Measurements from ENCODE around the gene LRRC8A.

Gene LRRC8A

GRCh38 chr9:128903079-128903461 lies 21.1 kb downstream of the LRRC8A start:
- no peak overlapping the region for H3K4me3 ChIP-seq (ENCODE audit: low read depth, low read length, poor library complexity, severe bottlenecking)
- H2AFZ ChIP-seq (ENCODE audit: low read length), result no peak overlapping the region
- no peaks in the 10 kb centered on the region for H3K9me2 ChIP-seq (ENCODE audit: low read depth, low read length)
- H3K36me3 ChIP-seq (ENCODE audit: insufficient read depth, low read length), result peaks cover 22% of the 10 kb centered on the region
- H3K9me3 ChIP-seq (ENCODE audit: low read length), result no peaks in the 10 kb centered on the region
- H3F3A ChIP-seq (ENCODE audit: insufficient read depth, low read length), result no peaks in the 10 kb centered on the region
- peaks cover 17% of the 10 kb centered on the region for H3K4me1 ChIP-seq (ENCODE audit: insufficient read depth, low read length, severe bottlenecking)
- no peak overlapping the region; the same call in 1 of the 2 replicates for H3K9ac ChIP-seq (ENCODE audit: low read length)
- peak overlapping the region; percentile 64 for H3K27ac ChIP-seq (ENCODE audit: low read depth, low read length, poor library complexity, severe bottlenecking)
- H4K20me1 ChIP-seq (ENCODE audit: insufficient read depth, low read length), result no peaks in the 10 kb centered on the region
- no peaks in the 10 kb centered on the region for H3K27me3 ChIP-seq (ENCODE audit: insufficient read depth, low read length)
- no peak overlapping the region for H3K4me2 ChIP-seq (ENCODE audit: low read length)
- no peak for TF ChIP-seq CTCF (IDR thresholded peaks at IDR 0.05; ENCODE audit: low read length)
- TF ChIP-seq EZH2 (IDR thresholded peaks at IDR 0.05; ENCODE audit: borderline replicate concordance, low read length), result no peak
- no peaks in the 10 kb centered on the region for H3K79me2 ChIP-seq (ENCODE audit: insufficient read depth, low read length)

GRCh38 chr9:128903871-128904620 lies 22.1 kb downstream of the LRRC8A start:
- no peak overlapping the region for H3K27ac ChIP-seq (ENCODE audit: low read depth, low read length, poor library complexity, severe bottlenecking)
- no peak overlapping the region for H3K4me3 ChIP-seq (ENCODE audit: low read depth, low read length, poor library complexity, severe bottlenecking)
- H3F3A ChIP-seq (ENCODE audit: insufficient read depth, low read length), result no peaks in the 10 kb centered on the region
- peaks cover 26% of the 10 kb centered on the region for H3K36me3 ChIP-seq (ENCODE audit: insufficient read depth, low read length)
- H2AFZ ChIP-seq (ENCODE audit: low read length), result no peak overlapping the region
- peaks cover 17% of the 10 kb centered on the region for H3K4me1 ChIP-seq (ENCODE audit: insufficient read depth, low read length, severe bottlenecking)
- H3K4me2 ChIP-seq (ENCODE audit: low read length), result no peak overlapping the region
- no peaks in the 10 kb centered on the region for H3K9me2 ChIP-seq (ENCODE audit: low read depth, low read length)
- no peaks in the 10 kb centered on the region for H3K79me2 ChIP-seq (ENCODE audit: insufficient read depth, low read length)
- H3K9me3 ChIP-seq (ENCODE audit: low read length), result no peaks in the 10 kb centered on the region
- H3K9ac ChIP-seq (ENCODE audit: low read length), result no peak overlapping the region
- no peaks in the 10 kb centered on the region for H3K27me3 ChIP-seq (ENCODE audit: insufficient read depth, low read length)
- TF ChIP-seq EZH2 (IDR thresholded peaks at IDR 0.05; ENCODE audit: borderline replicate concordance, low read length) (no peak), CTCF (IDR thresholded peaks at IDR 0.05; ENCODE audit: low read length) (no peak)
- no peaks in the 10 kb centered on the region for H4K20me1 ChIP-seq (ENCODE audit: insufficient read depth, low read length)

- no peaks in the 10 kb centered on the region for H3K9me3 ChIP-seq (ENCODE audit: low read length)
- H3K27me3 ChIP-seq (ENCODE audit: insufficient read depth, low read length), result no peaks in the 10 kb centered on the region
- no peaks in the 10 kb centered on the region for H3F3A ChIP-seq (ENCODE audit: insufficient read depth, low read length)
- no peak overlapping the region for H3K9ac ChIP-seq (ENCODE audit: low read length)
- no peaks in the 10 kb centered on the region for H3K79me2 ChIP-seq (ENCODE audit: insufficient read depth, low read length)
- peaks cover 17% of the 10 kb centered on the region for H3K4me1 ChIP-seq (ENCODE audit: insufficient read depth, low read length, severe bottlenecking)
- no peak overlapping the region for H2AFZ ChIP-seq (ENCODE audit: low read length)
- H3K4me2 ChIP-seq (ENCODE audit: low read length), result no peak overlapping the region
- no peak for TF ChIP-seq CTCF (IDR thresholded peaks at IDR 0.05; ENCODE audit: low read length)
- no peak for TF ChIP-seq EZH2 (IDR thresholded peaks at IDR 0.05; ENCODE audit: borderline replicate concordance, low read length)
- H3K36me3 ChIP-seq (ENCODE audit: insufficient read depth, low read length), result peaks cover 29% of the 10 kb centered on the region
- no peaks in the 10 kb centered on the region for H4K20me1 ChIP-seq (ENCODE audit: insufficient read depth, low read length)
- no peaks in the 10 kb centered on the region for H3K9me2 ChIP-seq (ENCODE audit: low read depth, low read length)
- H3K27ac ChIP-seq (ENCODE audit: low read depth, low read length, poor library complexity, severe bottlenecking), result no peak overlapping the region
- no peak overlapping the region for H3K4me3 ChIP-seq (ENCODE audit: low read depth, low read length, poor library complexity, severe bottlenecking)
Measured at GRCh38 chr9:128905964-128906363, 24.0 kb downstream of the LRRC8A start.
